GM03348 (cell line): Measurements from ENCODE around the gene SLC25A19.

Experiments used
- DNase-seq: peaks from one replicate; pipeline ENCODE4 v3.0.0; 2012; ENCODE audit warnings: low spot score

SLC25A19 gene

DNA sequence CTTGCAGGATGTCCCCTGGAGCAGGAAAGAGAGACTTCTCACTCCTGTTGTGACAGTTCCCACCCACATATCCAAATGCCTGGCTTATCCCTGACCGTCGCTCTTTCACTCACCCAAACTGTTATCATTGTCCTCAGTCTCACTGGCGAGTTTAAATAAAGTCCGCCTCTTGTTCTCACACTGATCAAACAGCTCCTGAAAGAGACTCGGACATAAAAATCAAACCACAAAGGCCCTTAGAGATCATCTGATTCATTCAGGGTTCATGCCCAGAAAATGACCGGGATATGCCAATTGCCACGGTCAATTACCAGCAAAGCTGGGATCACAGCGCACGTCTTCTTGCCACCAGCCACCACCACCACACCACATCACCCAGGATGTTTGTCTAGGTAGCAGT is 47.7 kb downstream of the SLC25A19 start:
- DNase-seq, result no peak

DNA sequence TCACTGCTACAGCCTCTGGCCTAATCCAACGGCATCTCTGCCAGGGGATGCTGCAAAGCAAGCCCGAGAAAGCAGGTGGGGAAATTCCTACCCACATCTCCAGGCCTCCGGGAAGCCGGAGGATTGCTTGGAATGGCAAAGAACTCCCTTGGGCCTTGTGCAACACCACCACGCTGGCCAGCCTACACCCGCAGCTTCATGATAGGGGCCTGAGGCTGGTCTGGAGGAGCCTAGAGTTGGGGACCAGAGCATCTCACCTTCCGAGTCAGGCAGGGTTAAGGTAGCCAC is 48.1 kb downstream of the SLC25A19 start:
- peak; percentile 65 for DNase-seq

DNA sequence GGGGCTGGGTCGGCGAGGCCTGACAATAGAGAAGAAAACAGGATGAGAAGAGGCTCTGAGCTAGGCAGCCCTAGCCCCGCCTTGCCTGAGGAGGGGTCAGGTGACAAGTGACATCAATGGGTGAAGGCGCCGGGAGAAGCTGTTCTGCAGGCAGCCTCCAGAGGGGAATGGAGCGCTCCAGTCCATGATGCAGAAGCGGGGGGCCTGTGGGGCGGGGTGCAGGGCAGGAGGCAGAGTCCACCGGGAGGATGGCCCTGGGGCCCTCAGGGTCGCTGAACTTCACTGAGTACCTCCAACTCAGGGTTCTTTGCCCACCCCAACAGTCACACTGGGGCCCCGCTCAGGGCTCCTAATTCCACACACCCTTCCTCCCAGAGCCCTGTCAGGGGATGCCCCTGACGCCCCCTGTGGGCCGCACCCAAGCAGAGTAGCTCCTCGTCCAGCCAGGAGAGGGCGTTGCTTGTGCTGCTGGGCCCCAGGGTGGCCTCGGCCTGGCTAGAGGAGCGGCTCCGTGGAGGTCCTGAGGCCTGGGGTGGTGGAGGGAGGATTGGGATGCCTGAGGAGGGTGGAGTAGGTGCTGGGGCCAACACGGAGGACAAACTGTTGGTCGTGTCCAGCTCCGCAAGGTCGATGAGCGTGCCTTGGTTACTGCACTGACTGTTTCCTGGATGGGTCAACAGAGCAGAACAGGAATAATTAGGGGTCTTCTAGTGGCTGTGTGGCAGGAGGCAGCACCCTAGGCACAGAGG is 48.7 kb downstream of the SLC25A19 start:
- DNase-seq, result peak; percentile 71

DNA sequence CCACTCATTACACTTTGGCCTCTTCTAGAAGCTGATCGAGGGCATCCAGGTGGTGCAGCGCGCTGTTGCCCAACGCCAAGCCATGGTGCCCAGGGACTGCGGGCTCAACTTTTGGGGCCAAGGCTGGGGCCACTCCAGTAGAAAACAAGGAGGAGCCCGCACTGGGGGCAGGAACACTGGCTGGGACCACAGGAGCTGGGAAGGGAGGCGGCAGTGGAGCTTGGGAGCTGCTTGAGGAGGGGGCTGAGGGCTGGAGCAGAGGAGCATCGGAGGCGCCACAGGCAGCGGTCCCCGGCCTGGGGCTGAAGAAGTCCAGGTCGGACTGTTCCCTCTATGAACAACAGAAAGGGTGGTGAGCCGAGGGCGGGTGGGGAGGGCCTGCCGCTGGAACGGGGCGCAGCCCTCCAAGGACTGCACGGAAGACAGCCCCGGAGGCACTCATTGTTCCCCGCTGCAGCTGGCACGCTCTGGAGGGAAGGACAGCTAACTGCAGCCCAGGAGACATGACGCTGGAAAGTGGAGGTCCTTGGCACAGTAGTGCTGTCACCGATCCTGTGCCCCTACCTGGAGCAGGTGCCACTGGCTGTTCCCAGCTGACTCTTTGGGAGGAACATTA is 49.3 kb downstream of the SLC25A19 start:
- DNase-seq, result no peak

DNA sequence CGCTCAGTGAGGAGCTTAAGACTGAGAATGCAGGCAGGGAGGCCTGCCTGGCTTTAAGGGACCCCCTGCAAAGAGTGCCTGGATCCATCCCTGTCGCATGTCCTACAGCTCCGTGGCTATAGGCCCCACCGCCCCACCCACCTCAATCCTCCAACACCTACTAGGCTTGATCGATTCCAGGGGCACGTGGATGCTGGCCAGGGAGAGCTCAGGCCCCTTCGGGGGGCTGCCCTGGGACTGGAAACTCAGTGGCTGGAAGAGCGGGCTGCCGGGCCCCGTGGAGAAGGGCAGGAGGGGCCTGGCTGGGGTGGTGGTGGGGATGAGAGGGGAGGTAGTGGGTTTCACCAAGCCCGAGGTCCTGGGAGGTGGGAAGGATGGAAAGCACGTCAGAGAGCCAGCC is 50.0 kb downstream of the SLC25A19 start:
- no peak for DNase-seq

DNA sequence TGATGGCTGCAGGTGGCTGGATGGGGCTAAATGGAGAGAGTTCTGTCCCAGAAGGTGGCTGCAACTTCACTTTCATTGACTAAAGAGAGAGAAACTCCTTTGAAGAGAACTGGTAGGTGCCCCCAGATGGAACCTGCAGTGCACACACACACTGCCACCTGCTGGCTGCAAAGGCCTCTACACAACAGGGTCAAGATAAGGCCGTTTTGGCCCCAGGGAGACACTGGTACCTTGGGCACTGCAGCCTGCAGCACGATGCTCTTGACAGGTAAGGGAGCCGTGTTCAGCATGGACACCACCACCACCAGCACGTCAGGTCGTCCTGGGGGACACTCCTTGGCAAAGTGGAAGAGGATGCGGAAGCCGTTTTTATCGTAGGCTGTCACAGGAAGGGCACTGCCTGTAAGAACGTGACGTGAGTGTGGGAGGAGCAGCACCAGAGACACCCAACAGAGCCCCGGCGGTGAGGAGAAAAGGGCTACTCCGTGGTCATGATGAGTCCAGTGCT is 50.5 kb downstream of the SLC25A19 start:
- peak; percentile 87 for DNase-seq

DNA sequence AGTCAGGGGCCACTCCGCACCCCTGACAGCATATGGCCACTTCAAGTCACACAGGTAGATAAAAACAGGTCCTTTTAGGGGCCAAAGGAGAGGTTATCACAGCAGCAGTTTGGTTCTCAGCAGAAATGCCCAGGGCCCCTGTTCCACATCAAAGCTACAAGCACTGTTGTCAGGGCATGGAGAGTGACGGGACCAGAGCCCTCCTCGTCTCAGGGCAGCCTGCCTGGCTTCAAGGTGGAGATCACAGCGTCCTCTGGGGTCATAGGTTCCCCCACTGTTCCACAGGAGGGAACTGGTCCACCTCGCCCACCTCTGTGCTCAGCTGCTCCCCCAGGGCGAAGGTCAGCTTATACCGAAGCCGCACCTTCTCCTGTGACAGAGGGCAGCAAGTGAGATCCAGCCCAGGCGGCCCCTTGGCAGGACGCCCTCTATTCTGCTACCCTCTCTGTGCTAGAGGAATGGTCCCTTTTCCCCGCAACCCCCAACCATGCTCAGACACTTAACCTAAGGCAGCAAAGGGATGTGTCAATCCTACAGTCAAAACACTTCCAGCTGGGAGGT is 51.1 kb downstream of the SLC25A19 start:
- DNase-seq, result no peak

DNA sequence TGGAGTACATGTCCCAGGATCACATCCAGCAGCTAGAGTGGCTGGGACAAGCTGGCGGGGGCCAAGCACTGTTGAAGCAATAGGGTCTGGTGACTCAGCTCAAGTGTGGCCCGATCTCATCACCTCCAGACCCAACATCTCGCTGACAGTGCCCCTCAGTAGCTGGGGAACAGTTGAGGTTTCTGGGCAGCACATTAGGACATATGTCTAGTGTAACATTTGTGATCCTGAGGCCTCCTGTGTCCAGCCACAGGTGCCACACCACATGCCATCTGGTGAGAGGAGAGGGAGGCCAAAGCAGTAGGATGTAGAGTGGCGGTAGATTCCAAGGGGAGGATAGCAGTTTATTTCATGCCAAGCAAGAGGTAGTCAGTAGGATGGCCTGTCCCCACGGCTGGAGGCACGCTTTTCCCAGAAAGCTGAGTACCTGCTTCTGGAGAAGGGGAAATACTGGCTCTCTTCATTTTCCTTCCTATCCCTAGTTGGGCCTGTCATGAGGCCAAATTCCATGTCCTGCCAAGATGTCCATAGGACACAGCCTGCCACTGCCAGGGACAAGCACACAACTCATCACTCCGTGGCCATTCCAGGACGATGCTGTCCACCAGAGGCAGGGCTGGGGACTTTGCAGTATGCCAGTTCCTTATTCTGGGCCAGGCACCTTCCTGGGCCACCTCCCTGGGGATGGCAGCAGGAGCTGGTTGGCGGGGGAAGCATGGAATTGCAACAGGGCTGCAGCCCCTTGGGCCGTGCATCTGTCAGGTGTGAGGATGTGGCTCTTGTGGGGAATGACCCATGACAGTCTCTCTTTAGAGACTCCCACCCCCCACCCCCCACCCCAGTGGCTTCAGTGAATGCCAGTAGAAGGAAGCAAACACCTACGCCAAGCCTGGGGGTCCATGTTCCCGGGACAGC is 51.9 kb downstream of the SLC25A19 start:
- DNase-seq, result no peak

DNA sequence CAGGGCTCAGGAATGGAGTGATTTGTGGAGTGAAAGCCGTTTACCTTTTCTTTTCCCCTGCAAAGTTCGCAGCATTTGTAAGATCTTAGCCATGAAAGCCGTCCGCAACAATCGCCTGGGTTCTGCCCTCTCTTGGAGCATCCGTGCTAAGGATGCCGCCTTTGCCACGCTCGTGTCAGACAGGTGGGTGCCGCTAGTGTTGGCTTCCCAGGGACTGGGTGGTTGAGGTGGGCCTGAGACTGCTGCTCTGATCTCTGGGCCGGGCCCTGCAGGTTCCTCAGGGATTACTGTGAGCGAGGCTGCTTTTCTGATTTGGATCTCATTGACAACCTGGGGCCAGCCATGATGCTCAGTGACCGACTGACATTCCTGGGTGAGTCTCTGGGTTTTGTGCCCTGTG is 56.4 kb downstream of the SLC25A19 start:
- DNase-seq, result no peak

DNA sequence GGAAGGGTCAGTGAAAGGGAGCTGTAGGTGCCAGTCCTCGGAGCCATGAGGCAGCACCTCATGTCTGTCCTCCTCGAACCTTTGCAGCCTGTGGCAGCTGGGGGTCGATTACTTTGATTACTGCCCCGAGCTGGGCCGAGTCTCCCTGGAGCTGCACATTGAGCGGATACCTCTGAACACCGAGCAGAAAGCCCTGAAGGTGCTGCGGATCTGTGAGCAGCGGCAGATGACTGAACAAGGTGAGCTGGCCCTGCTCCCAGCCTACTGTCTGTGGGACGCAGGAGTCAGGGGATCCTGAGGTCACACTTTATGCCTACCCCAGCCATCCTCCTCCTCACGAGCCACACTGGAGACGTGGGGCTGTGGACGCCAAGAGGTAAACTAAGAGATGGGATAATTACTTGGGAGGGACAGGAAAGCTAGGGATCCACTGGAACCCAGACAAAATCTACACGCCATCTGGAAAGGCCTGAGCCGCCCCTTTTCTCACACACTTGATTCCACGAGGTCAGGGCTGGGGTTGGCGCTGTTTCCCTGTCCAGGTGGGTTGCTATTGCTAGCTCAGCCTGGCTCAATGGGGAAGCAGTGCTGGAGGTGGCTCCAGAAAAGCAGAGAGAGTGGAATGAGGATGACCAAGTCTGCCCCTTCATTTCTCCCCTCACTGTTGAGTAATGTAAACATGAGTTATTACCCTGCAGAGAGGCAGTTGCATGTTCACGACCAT is 57.3 kb downstream of the SLC25A19 start:
- no peak for DNase-seq

DNA sequence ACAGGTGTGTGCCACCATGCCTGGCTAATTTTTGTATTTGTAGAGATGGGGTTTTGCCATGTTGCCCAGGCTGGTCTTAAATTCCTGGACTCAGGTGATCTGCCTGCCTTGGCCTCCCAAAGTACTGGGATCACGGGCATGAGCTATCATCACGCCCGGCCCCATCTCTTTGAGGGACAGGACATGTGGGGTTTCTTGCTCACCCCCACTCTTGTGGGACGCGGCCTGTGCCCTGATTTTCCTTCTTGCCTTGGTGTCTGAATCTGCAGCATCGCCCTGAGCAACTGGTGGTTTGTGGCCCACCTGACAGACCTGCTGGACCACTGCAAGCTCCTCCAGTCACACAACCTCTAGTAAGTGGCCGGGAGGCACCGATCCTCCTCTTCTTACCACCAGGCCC is 58.2 kb downstream of the SLC25A19 start:
- DNase-seq, result no peak

DNA sequence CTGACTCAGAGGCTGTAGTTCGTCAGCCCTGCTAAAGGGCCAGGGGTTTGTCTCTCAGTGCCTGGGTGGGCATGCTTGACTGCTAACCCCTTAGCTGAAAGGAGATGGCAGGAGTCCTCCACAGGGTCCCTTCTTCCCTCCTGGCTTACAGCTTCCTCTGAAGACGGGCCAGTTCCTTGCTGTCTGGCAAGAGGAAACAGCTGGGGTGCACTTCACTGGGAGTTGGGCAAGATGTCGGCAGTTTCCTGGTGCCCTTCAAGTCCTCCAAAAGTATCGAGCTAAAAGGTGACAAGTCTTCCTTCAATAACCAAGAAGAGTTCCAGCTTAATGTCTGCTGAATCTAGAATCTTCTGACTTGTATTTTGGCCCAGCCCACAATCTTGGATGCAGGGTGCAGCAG is 60.4 kb downstream of the SLC25A19 start:
- DNase-seq, result no peak

DNA sequence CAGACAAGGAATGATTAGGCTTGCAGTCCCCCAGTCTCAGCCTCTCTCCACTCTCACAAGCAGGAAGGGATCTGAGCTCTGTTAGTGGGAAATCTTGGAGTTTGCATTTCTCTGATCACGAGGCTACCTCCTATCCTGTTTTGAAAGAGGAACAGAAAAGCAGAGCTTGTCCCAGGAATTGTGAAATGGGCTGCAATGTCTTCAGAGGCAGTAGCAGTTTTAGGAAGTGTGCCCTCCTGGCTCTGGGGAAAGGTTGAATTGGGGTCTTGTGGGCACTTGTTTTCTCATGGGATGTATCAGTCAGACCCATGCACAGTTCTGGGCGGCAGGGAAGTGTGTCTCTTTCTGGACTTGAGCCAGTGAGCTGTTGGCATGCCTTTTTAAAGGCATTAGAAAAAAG is 60.9 kb downstream of the SLC25A19 start:
- DNase-seq, result no peak

DNA sequence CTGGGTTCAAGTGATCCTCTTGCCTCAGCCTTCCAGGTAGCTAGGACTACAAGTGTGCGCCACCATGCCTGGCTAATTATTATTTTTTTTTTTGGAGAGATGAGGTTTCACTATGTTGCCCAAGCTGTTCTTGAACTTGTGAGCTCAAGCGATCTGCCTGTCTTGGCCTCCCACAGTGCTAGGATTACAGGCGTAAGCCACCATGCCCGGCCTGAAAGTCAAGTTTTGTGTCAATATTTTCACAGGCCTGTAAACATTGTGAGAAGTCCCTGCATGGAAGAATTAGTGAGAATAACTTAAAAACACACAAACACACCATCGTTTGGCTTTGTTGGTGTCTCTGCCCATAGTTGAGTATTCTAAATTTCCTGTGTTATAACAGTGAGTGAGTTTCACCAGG is 61.5 kb downstream of the SLC25A19 start:
- DNase-seq, result no peak

DNA sequence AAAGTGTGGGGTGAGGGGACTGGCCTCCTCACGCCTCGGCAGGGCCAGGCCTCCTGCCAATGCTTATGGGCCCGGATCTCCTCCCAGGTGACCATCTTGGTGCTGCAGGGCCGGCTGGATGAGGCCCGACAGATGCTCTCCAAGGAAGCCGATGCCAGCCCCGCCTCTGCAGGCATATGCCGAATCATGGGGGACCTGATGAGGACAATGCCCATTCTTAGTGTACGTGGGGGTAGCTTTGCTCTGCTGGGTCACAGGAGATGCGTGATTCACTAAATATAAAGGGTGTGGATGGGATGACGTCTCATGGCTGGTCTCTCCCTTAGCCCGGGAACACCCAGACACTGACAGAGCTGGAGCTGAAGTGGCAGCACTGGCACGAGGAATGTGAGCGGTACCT is 64.2 kb downstream of the SLC25A19 start:
- DNase-seq, result no peak
